ENCODE measurements around the gene SOX5.

SOX5 gene

GRCh38 chr12:23949348-23950209, at the start of gene SOX5:
Gene SOX5 (minus strand): TSS chr12:23949670. CDS start chr12:23949601, 69 bp downstream.
- no peak for DNase-seq

DNA sequence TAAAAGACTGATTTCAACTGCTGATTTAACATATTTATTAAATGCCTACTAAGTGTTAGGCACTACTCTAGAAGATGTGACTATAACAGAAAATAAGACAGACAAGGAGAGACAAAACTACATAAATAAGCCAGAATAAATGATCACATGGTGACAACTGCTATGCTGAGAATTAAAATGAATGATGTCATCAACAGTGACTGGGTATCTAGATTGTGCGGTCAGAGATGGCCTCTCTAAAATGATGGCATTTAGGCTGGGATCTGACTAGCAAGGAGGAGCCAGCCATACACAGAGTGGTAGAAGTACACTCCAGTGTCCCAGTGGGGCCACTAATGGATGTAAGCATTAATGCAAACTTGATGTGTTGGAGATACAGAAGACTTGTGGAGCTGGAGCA, 37.6 kb upstream of the SOX5 start:
- DNase-seq = no peak

- no peak for DNase-seq
These were observed 31.4 kb upstream of the SOX5 start for GRCh38 chr12:23980826-23981225.

DNA sequence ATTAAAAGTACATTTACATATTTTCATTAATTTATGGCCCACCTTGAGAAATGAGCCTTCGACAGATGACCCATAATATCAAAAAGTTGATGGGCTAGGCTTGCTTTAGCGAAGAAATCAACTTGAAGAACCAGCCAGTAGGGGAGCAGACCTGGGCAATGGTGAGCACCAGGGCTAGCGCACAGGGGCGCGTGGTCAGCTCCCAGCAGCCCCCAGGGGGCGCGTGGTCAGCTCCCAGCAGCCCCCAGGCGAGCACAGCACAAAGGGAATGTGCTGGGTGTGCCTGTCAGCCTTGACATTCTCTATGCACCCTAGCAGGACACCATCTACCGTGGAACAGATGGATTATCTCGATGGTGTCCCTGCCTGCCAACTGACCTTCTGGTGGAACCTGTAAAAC, 15.3 kb upstream of the SOX5 start:
- DNase-seq = no peak

DNA sequence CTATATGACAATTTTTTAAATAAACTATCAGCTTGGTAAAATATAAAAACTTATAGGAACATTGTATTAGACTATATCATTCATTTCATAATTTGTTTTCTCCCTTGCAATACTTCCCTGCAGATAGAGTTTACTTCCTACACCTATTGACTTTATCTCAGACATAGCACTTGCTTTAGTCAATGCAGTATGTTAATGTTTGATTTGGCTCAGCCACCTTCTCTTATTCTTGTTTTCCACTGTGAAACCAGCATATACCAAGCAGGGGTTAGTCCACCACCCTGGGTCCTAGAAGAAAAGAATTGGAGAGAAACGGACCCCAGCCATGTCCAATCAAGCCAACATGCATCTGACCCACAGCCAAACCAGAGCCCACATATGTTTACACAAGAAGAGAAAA, 10.4 kb upstream of the SOX5 start:
- DNase-seq = no peak

- peak; percentile 4 for DNase-seq
These were observed 4.9 kb upstream of the SOX5 start for GRCh38 chr12:23954332-23954731.

DNA sequence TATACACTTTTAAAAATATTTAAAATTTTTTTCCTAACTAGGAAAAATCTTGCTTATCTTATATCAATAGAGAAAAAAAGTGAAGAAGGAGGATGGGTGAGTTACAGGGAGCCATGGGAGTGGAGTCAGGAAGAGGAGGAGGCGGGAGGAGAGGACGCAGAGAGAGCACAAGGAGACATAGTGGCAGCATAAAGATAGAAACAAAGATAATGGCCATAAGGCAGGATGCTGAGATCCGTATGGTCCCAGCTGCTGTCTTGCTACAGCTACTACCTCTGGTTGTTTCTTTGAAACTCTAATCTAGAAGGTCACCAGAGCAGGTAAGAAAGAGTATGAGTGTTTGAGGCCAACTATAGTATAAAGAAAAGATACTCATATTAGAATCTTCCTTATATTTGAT, 2.6 kb upstream of the SOX5 start:
- no peak for DNase-seq

GRCh38 chr12:23950775-23951451, 1.4 kb upstream of the SOX5 start:
- no peak for DNase-seq

DNA sequence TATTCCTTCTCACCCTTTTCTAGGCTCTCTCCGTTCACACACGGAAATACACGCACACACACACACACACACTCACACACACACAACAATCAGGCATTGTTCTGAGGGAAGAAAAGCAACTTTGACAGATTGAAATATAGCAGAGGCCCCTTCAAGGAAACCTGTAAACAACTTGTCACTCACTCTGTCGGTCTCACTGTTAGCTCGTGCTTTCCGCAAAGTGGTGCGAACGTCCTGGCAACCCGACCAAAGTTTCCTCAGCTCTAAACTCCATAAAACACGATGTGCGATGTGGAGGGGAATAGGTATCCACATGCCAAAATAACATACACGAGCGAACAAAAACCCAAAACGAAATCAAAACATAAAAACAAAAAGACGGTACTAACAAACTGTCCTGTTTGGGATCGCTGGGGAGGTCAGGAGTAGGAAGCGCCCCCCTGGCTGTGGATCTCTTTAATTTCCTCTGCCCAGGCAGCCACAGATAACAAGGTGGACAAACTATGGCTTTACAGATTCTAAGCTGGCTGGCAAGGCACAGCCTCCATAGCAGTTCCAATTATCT, 822 bp upstream of the SOX5 start:
- no peak for DNase-seq

DNA sequence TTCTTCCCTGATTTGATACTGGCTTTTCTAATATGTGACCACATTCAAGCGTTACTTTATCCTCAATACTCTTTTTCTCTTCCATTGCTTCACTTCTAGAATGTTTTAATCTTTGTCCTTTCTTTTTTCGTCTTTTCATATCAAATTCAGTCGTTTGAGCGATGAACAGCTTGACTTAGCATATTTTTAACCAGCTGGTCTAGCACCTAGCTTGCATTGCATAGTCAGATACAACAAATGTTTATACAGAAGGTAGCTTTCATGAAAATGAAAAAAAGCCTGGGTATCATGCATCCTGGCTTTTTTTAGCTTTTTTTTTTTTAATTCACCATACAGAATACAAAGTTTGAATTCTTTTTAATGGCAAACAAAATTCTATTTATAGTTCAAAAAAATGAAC, 1.2 kb downstream of the SOX5 start:
- no peak for DNase-seq

- no peak for DNase-seq
These were observed 2.1 kb downstream of the SOX5 start for GRCh38 chr12:23947395-23947794.

DNA sequence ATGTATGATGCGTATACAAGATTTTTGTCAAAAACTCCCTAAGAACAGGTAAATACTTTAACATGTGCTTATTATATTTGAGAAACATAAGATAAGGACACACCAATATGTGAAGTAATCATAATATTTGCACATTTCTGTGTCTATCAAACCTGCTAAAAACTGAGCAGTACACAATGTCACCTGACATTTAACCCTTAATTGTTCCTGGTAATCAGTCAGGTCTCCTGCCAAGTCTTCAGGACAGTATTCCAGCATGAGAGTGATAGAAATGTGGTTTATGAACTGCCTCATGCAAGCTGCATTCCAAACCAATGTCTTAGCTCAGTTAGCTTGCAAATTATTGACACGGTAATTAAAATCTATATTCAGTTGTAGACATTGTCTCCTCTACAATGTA, 4.2 kb downstream of the SOX5 start:
- no peak for DNase-seq

GRCh38 chr12:23944067-23944466, 5.4 kb downstream of the SOX5 start:
- no peak for DNase-seq

- no peak for DNase-seq
These were observed 6.6 kb downstream of the SOX5 start for GRCh38 chr12:23942841-23943240.

DNA sequence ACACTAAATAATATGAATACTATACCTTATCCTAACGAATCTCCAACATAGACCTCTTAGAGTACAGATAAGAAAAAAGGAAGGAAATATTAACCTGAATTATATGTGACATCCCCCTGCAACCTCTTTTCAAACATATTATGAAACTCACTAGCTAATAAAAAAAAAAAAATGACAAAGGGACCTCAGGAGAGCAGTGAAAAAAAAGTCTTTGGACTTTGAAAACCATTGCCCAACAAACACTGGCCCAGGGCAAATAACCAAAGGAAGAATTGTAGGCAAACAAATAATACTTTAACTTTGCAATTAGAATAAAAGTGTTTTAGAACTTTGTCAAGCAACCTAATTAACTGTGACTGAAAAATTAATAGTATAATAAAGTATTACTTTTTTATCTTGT, 7.7 kb downstream of the SOX5 start:
- no peak for DNase-seq

GRCh38 chr12:23938422-23938821, 11.0 kb downstream of the SOX5 start:
- no peak for DNase-seq

DNA sequence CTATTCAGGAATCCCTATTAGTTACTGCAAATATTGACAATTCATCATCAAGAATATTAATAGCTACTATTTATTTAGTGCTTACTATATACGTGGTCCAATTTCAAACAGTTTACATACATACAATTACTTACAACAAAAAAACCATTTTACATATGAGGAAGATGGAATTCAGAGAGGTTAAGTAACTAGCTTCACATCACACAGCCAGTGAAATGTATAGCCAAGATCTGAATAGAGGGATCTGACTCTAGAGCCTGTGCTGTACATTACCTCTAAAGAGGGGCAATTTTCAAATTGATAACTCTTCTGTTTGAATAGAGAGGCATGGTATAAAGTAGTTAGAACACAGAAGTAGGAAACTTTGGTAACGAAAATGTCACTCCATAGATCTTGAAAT, 18.3 kb downstream of the SOX5 start:
- no peak for DNase-seq

DNA sequence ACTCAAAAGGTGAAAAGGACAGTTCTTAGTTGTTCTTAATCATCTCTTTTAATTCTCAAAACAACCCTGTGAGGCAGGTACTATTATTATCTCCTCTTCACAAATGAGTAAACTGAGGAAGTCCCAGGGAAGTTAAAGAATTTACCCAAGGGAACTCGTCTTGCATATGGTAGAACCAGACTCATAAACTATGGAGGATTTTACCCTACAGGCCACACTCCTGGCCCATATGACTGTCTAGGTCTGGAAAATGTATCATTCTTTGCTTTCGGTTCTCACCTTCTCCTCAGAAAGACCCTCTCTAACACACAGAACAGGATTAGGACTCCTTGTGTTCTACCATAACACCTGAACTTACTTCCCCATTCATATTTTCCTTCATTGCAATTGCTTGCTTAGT, 18.9 kb downstream of the SOX5 start:
- DNase-seq = no peak

DNA sequence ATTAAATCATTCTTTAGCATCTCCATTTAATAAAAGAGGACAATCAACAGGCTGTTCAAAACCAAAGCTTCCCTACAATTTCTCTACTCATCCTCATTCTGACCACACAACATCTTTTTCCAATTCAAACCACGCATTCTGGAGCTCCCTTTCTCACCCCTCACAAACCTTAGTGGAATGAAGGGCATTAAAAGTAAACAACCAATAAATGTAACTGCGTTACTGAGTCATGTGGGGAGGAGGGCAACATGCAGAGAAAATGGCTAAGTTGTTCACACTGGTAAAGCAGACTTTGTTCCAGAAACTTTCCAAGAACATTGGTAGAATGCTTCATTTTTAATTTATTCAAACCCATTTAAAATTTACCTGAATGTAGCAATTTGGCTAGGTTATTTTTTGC, 19.6 kb downstream of the SOX5 start:
- no peak for DNase-seq

DNA sequence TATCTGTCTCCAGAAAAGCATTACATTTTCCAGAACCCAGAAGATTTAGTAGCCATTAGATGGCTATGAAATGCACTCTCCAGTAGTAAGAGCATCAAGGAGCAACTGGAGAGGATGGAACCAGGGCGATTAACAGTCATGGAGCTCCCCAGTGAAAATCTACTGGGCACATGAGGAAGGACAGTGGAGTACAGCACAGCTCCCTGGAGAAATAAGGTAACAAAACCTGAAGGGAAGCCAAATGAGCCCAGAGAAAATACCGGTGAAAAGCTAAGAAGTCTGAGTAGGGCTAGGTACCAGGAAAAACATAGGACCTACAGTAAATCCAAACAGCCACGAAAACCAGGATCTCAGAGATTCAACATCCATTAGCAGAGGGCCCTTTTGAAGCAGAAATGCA, 21.6 kb downstream of the SOX5 start:
- DNase-seq = no peak

- DNase-seq = no peak
These were observed 28.2 kb downstream of the SOX5 start for GRCh38 chr12:23921099-23921856.

GRCh38 chr12:23911574-23911973, 37.9 kb downstream of the SOX5 start:
- no peak for DNase-seq

GRCh38 chr12:23909551-23909950, 39.9 kb downstream of the SOX5 start:
- no peak for DNase-seq

Measured in suppressor macrophage treated with lipopolysaccharide for 4 hours (primary cell).